Osteoblast (primary cell): Measurements from ENCODE around the gene SHB. TPM values are rescaled to one million over a fixed set of nuclear protein-coding genes. Genes with fewer than 3 reads are reported as not detected.

Source experiments
- DNase-seq: peaks from one replicate; pipeline ENCODE4 v3.0.0; 2011; ENCODE audit warnings: low spot score, mixed read lengths; ENCODE audit not compliant: insufficient read length; ENCODE audit errors: missing footprints
- H2AFZ ChIP-seq: 2 replicates; pipeline ENCODE4 v1.6.0; 2011; ENCODE audit warnings: mild to moderate bottlenecking, low read length
- H3K27ac ChIP-seq: 2 replicates; pipeline ENCODE4 v1.5.1; 2011; ENCODE audit warnings: mild to moderate bottlenecking, low read depth, low read length, moderate library complexity
- H3K27me3 ChIP-seq: 2 replicates; pipeline ENCODE4 v1.6.0; 2012; ENCODE audit warnings: mild to moderate bottlenecking, control low read depth, inconsistent platforms, low read length, moderate library complexity; ENCODE audit not compliant: insufficient read depth
- H3K36me3 ChIP-seq: 2 replicates; pipeline ENCODE4 v1.5.1; 2011; ENCODE audit warnings: mild to moderate bottlenecking, low read length, control low read depth, moderate library complexity; ENCODE audit not compliant: insufficient read depth
- H3K4me1 ChIP-seq: 2 replicates; pipeline ENCODE4 v1.5.1; 2011; ENCODE audit warnings: mild to moderate bottlenecking, low read length, control low read depth, moderate library complexity; ENCODE audit not compliant: insufficient read depth
- H3K4me2 ChIP-seq: 2 replicates; pipeline ENCODE4 v1.6.0; 2011; ENCODE audit warnings: mild to moderate bottlenecking, low read length; ENCODE audit not compliant: insufficient read depth
- H3K4me3 ChIP-seq: fragments of 200-600 bp; sonication (generic); 3 replicates; pipeline ENCODE4 v1.5.1; 2012; ENCODE audit warnings: mild to moderate bottlenecking, low read length, inconsistent platforms; ENCODE audit not compliant: insufficient read depth
- H3K79me2 ChIP-seq: 2 replicates; pipeline ENCODE4 v1.6.0; 2012; ENCODE audit warnings: mild to moderate bottlenecking, low read length, control low read depth, inconsistent platforms; ENCODE audit not compliant: insufficient read depth
- H3K9me3 ChIP-seq: 2 replicates; pipeline ENCODE4 v1.5.1; 2011; ENCODE audit warnings: low read depth, low read length, control low read depth
- H4K20me1 ChIP-seq: 2 replicates; pipeline ENCODE4 v1.6.0; 2012; ENCODE audit warnings: mild to moderate bottlenecking, low read length, control low read depth; ENCODE audit not compliant: insufficient read depth
- total RNA-seq: library from RNA; depleted of rRNA; stranded (reverse); fragments of >200 nt; gene quantifications from 2 replicates; pipeline ENCODE4 v1.2.3, GENCODE V29; 2012
- TF ChIP-seq, protein P1 (sequence below): IDR thresholded peaks from 2 replicates; pipeline ENCODE4 v1.5.1; 2011; ENCODE audit warnings: mild to moderate bottlenecking, low read depth, low read length, moderate library complexity; ENCODE audit errors: extremely low read depth

Gene SHB
- total RNA-seq, 1 donor: 9.4 TPM

DNA sequence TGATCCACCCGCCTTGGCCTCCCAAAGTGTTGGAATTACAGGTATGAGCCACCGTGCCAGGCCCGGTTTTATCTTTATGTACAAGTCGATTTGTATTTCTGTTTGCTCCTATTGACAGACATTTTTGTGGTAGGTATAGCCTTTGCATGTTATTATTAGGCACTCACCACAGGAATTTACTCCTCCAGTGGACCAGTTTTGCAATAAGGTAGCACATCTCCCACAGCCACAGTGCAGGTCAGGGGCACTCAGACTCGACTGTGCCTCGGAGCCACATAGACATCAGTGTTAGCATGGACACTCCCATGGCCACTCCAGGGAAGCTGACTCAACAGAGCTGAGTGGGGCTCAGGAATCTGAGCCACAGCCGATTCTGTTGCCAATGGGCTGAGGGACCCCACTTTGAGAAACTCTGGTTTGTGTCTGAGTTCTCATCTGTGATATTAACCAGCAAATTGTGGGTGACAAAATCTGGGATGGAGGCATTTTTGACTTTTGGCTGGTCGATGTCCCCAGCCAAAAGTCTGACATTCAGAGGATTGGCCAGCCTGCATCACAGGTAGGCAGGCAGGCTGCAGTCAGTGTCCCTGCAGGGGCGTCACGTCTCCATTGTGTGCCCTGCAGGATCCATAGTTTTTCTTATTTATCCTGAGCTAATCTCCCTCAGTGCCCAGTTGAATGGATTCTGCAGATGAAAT, 15.0 kb upstream of the SHB start:
- no peak overlapping the region for H2AFZ ChIP-seq
- H3K27me3 ChIP-seq: peaks cover 4% of the 10 kb centered on the region
- DNase-seq: no peak
- no peaks in the 10 kb centered on the region for H3K36me3 ChIP-seq
- H3K27ac ChIP-seq: no peak overlapping the region
- TF ChIP-seq, protein P1, sequence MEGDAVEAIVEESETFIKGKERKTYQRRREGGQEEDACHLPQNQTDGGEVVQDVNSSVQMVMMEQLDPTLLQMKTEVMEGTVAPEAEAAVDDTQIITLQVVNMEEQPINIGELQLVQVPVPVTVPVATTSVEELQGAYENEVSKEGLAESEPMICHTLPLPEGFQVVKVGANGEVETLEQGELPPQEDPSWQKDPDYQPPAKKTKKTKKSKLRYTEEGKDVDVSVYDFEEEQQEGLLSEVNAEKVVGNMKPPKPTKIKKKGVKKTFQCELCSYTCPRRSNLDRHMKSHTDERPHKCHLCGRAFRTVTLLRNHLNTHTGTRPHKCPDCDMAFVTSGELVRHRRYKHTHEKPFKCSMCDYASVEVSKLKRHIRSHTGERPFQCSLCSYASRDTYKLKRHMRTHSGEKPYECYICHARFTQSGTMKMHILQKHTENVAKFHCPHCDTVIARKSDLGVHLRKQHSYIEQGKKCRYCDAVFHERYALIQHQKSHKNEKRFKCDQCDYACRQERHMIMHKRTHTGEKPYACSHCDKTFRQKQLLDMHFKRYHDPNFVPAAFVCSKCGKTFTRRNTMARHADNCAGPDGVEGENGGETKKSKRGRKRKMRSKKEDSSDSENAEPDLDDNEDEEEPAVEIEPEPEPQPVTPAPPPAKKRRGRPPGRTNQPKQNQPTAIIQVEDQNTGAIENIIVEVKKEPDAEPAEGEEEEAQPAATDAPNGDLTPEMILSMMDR: no peak
- H3K4me2 ChIP-seq: no peak overlapping the region
- peaks cover 9% of the 10 kb centered on the region for H3K4me1 ChIP-seq
- no peak overlapping the region for H3K4me3 ChIP-seq
- H4K20me1 ChIP-seq: no peaks in the 10 kb centered on the region
- no peaks in the 10 kb centered on the region for H3K9me3 ChIP-seq
- H3K79me2 ChIP-seq: no peaks in the 10 kb centered on the region

DNA sequence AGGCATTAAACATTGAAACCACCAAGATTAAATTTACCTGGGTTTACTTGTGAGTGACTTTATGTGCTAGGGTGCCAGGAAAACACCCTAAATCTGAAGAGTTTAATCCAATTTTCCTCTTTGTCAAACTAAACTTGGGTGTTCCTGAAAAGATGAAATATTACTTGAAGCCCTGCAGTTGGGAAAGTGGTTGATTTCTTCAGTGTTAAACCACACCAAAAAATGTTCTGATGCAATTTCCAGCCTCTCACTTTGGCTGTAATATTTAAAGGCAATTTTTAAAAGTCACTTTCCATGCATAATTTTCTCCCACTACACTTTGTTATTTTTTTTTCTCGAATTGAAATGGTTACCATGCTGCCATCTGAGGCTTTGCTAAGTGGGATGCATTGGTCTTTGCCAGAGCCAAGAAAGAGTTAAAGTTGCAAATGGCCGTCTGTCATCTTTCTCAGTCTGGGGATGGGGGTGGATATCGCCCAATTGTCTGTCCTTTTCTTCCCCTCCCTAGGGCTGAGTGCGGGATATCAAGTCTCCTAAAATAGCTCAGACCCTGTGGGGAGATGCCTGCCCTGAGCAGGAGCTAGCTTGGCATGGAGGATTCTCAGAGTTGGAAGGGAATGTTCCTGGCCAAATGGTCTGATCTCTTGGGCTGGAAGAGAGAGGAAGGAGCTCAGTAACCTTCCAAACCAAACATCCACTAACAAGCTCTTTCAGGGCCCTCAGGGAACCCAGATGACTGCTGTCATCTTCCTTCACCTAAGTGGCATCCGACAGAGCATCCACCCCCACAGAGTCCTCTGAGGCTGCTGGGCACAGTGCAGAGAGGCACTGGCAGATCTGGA, 13.6 kb upstream of the SHB start:
- Histone ChIP-seq H3K27me3 (no peaks in the 10 kb centered on the region), H3K27ac (no peak overlapping the region), H3K36me3 (no peaks in the 10 kb centered on the region), H2AFZ (no peak overlapping the region), H3K79me2 (no peaks in the 10 kb centered on the region), H3K9me3 (no peaks in the 10 kb centered on the region), H3K4me1 (peaks cover 9% of the 10 kb centered on the region), H4K20me1 (no peaks in the 10 kb centered on the region), H3K4me2 (no peak overlapping the region), H3K4me3 (no peak overlapping the region)
- no peak for DNase-seq
- TF ChIP-seq, protein P1: no peak

GRCh38 chr9:38081356-38082108, 12.5 kb upstream of the SHB start:
- Histone ChIP-seq H3K27me3 (no peaks in the 10 kb centered on the region), H2AFZ (no peak overlapping the region), H3K4me2 (no peak overlapping the region), H3K36me3 (no peaks in the 10 kb centered on the region), H3K9me3 (no peaks in the 10 kb centered on the region), H4K20me1 (no peaks in the 10 kb centered on the region), H3K4me1 (peaks cover 9% of the 10 kb centered on the region), H3K4me3 (no peak overlapping the region), H3K79me2 (no peaks in the 10 kb centered on the region), H3K27ac (no peak overlapping the region)
- TF ChIP-seq, protein P1: no peak
- no peak for DNase-seq
